KMS-11 (cell line): Measurements from ENCODE around the gene CFAP74.

Experiments
- H2AFZ ChIP-seq: fragments of 200-600 bp; sonication (generic); 2 replicates; pipeline ENCODE4 v1.6.1; 2016; ENCODE audit warnings: antibody characterized with exemption, mixed run types, low read depth
- H3K27ac ChIP-seq: fragments of 200-600 bp; sonication (generic); 2 replicates; pipeline ENCODE4 v1.6.1; 2016; ENCODE audit warnings: mild to moderate bottlenecking, mixed run types
- H3K27me3 ChIP-seq: fragments of 200-600 bp; sonication (generic); 2 replicates; pipeline ENCODE4 v1.6.1; 2017; ENCODE audit warnings: mild to moderate bottlenecking, low read depth, mixed run types, moderate library complexity; ENCODE audit not compliant: insufficient read depth
- H3K36me3 ChIP-seq: fragments of 200-600 bp; sonication (generic); 2 replicates; pipeline ENCODE4 v1.6.1; 2017; ENCODE audit warnings: mild to moderate bottlenecking, mixed run types; ENCODE audit not compliant: insufficient read depth
- H3K4me1 ChIP-seq: fragments of 200-600 bp; sonication (generic); 2 replicates; pipeline ENCODE4 v1.6.1; 2016; ENCODE audit warnings: mild to moderate bottlenecking, low read depth, mixed run types; ENCODE audit not compliant: poor library complexity, severe bottlenecking
- H3K4me2 ChIP-seq: fragments of 200-600 bp; sonication (generic); 2 replicates; pipeline ENCODE4 v1.7.0; 2016; ENCODE audit warnings: mild to moderate bottlenecking, mixed run types
- H3K4me3 ChIP-seq: fragments of 200-600 bp; sonication (generic); IDR thresholded peaks from 2 replicates; pipeline ENCODE4 v1.6.1; 2017; ENCODE audit warnings: low read depth, low read length, mixed read lengths; ENCODE audit not compliant: insufficient read depth
- H3K79me2 ChIP-seq: fragments of 200-600 bp; sonication (generic); 2 replicates; pipeline ENCODE4 v1.6.1; 2016; ENCODE audit warnings: low read depth, mixed run types; ENCODE audit not compliant: insufficient read depth
- H3K9ac ChIP-seq: fragments of 200-600 bp; sonication (generic); 2 replicates; pipeline ENCODE4 v1.6.1; 2016; ENCODE audit warnings: mild to moderate bottlenecking, mixed run types
- H4K20me1 ChIP-seq: fragments of 200-600 bp; sonication (generic); 2 replicates; pipeline ENCODE4 v1.6.1; 2016; ENCODE audit warnings: mild to moderate bottlenecking, mixed run types; ENCODE audit not compliant: insufficient read depth
- CTCF ChIP-seq: fragments of 200-600 bp; sonication (generic); conservative IDR thresholded peaks from 2 replicates; pipeline ENCODE4 v1.6.1; 2017; ENCODE audit warnings: low read depth, mild to moderate bottlenecking, antibody characterized with exemption, low read length, moderate library complexity, mixed read lengths

The CFAP74 gene

GRCh38 chr1:1892079-1892762 is 111.4 kb downstream of the CFAP74 start:
- Histone ChIP-seq H4K20me1 (peaks cover 23% of the 10 kb centered on the region), H3K4me3 (peak overlapping the region; percentile 20), H3K4me2 (peak overlapping the region; percentile 88), H3K9ac (peak overlapping the region; percentile 76), H2AFZ (peak overlapping the region; percentile 47; the same call in 1 of the 2 replicates), H3K36me3 (no peaks in the 10 kb centered on the region), H3K79me2 (peaks cover 39% of the 10 kb centered on the region), H3K4me1 (peaks cover 74% of the 10 kb centered on the region), H3K27ac (peak overlapping the region; percentile 58), H3K27me3 (no peaks in the 10 kb centered on the region)
- TF ChIP-seq CTCF: no peak

- H3K79me2 ChIP-seq: peaks cover 47% of the 10 kb centered on the region
- peak overlapping the region; percentile 92 for H3K9ac ChIP-seq
- no peak for TF ChIP-seq CTCF
- peak overlapping the region; percentile 47; the same call in 1 of the 2 replicates for H2AFZ ChIP-seq
- no peaks in the 10 kb centered on the region for H3K27me3 ChIP-seq
- peak overlapping the region; percentile 58 for H3K27ac ChIP-seq
- peaks cover 74% of the 10 kb centered on the region for H3K4me1 ChIP-seq
- H3K36me3 ChIP-seq: no peaks in the 10 kb centered on the region
- peak overlapping the region; percentile 20 for H3K4me3 ChIP-seq
- peak overlapping the region; percentile 88 for H3K4me2 ChIP-seq
- peaks cover 30% of the 10 kb centered on the region for H4K20me1 ChIP-seq
These were observed 112.1 kb downstream of the CFAP74 start for GRCh38 chr1:1891349-1892078.

- H3K4me1 ChIP-seq: peaks cover 74% of the 10 kb centered on the region
- no peak for TF ChIP-seq CTCF
- peak within 1 kb of the TSS; percentile 91 for H3K27ac ChIP-seq
- H3K36me3 ChIP-seq: no peaks in the 10 kb centered on the region
- H3K4me3 ChIP-seq: peak within 1 kb of the TSS; percentile 71
- peak within 1 kb of the TSS; percentile 92 for H3K9ac ChIP-seq
- peaks cover 38% of the 10 kb centered on the region for H4K20me1 ChIP-seq
- H3K27me3 ChIP-seq: no peaks in the 10 kb centered on the region
- peaks cover 54% of the 10 kb centered on the region for H3K79me2 ChIP-seq
- peak within 1 kb of the TSS; percentile 88 for H3K4me2 ChIP-seq
- H2AFZ ChIP-seq: peak within 1 kb of the TSS; percentile 47; the same call in 1 of the 2 replicates
These were observed 112.9 kb downstream of the CFAP74 start, which contains the start of gene GNB1 for GRCh38 chr1:1890506-1891348. TSS of gene GNB1 (minus strand) at chr1:1891087. CDS start at chr1:1825453, 65,634 bp downstream.

GRCh38 chr1:1889847-1890505 is 113.6 kb downstream of the CFAP74 start:
- Histone ChIP-seq H2AFZ (0 out of 2 replicates have a peak overlapping the region, but pooled peaks have one; percentile 23), H4K20me1 (peaks cover 41% of the 10 kb centered on the region), H3K4me1 (peaks cover 70% of the 10 kb centered on the region), H3K79me2 (peaks cover 62% of the 10 kb centered on the region), H3K27me3 (no peaks in the 10 kb centered on the region), H3K9ac (peak overlapping the region; percentile 92), H3K4me3 (peak overlapping the region; percentile 71), H3K4me2 (peak overlapping the region; percentile 50), H3K36me3 (no peaks in the 10 kb centered on the region), H3K27ac (peak overlapping the region; percentile 91)
- TF ChIP-seq CTCF: no peak
